ENCODE data around the gene UCKL1. TPM values are rescaled to one million over a fixed set of nuclear protein-coding genes. Genes with fewer than 3 reads are reported as not detected.

The UCKL1 gene
- total and polyA plus RNA-seq, 7 experiments from 2014 or later = 20.5 to 49.0 (median 44.8) TPM

DNA sequence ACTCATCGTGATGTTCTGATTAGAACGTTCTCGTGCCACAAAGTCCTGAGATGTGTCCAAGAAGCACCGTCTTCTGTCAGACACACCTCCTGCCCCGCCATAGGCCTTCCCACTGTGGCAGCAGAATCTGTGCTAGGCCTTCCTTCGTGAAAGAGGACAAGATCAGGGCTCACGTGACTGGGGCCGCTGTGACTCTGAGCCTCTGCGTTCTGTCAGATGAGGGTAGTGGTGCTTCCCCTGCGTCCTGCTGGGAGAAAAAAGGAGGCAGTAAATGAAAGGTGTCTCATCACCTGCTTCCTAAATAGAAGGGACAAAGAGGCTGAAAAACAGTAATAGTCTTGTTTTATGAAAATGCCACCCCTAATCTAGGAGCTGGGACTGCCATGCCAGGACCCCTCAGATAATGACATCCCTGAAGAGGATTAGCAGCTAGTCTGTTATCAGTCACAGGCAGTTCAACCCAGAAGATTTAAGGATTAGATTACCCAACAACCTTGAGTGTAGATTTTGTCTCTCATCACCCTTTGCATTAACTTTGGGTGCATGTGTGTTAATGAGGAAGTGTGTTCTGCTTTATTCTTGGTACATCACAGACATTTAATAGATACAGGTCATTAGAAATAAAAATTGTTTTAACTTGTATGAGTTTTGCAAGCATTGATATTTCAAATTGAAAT lies 57.2 kb downstream of the UCKL1 start:
- H3K27ac Mint-ChIP-seq = peak overlapping the region; percentile 63 to 97 (median 86)
- H3K4me3 Mint-ChIP-seq = peak overlapping the region in 9 of 10 donors; percentile 12 to 94 (median 58)
- peaks cover 0 to 5% (median 0%) of the 10 kb centered on the region in 3 experiments for H3K36me3 ChIP-seq (ENCODE audit: control insufficient read depth in 2 of 3, insufficient read depth in 3 of 3, low read length in 3 of 3)
- POLR2A ChIA-PET = interaction anchor here (0.8 to 1.3 kb wide), 2 partner anchors 378 to 683 kb away, joined by 3 to 4 read pairs; partner anchors contain the start of genes PPDPF and YTHDF1
- intact Hi-C loops (cut with micrococcal nuclease) = loop anchor here in 1 of 2 donors (10.0 kb wide), 1 partner anchor 166 kb away; the partner anchor contains the start of gene TCEA2
- H3K9me3 Mint-ChIP-seq = no peaks in the 10 kb centered on the region
- no peaks in the 10 kb centered on the region for H3K27me3 ChIP-seq (ENCODE audit: control insufficient read depth in 2 of 2, insufficient read depth in 2 of 2, low read length in 2 of 2)
- H3K4me1 Mint-ChIP-seq = peaks cover 53 to 84% (median 68%) of the 10 kb centered on the region in 7 donors
- peak overlapping the region; percentile 60 for H3K27ac ChIP-seq (ENCODE audit: low read depth, low read length)
- peaks cover 0 to 2% (median 0%) of the 10 kb centered on the region in 5 donors for H3K27me3 Mint-ChIP-seq
- ATAC-seq (no peak), DNase-seq (peak in 3 of 9 donors; percentile 22 to 41 (median 28))
- H3K9me3 ChIP-seq (ENCODE audit: control insufficient read depth in 2 of 3, low read length in 3 of 3) = no peaks in the 10 kb centered on the region
- peaks cover 34 to 51% of the 10 kb centered on the region in 2 donors for H3K4me1 ChIP-seq (ENCODE audit: control insufficient read depth in 2 of 2, insufficient read depth in 2 of 2, low read length in 2 of 2)
- H3K36me3 Mint-ChIP-seq = peaks cover 0 to 21% (median 4%) of the 10 kb centered on the region in 5 donors
- CTCF ChIA-PET = no interaction called here
- no peak overlapping the region for H3K4me3 ChIP-seq (ENCODE audit: low read length)

DNA sequence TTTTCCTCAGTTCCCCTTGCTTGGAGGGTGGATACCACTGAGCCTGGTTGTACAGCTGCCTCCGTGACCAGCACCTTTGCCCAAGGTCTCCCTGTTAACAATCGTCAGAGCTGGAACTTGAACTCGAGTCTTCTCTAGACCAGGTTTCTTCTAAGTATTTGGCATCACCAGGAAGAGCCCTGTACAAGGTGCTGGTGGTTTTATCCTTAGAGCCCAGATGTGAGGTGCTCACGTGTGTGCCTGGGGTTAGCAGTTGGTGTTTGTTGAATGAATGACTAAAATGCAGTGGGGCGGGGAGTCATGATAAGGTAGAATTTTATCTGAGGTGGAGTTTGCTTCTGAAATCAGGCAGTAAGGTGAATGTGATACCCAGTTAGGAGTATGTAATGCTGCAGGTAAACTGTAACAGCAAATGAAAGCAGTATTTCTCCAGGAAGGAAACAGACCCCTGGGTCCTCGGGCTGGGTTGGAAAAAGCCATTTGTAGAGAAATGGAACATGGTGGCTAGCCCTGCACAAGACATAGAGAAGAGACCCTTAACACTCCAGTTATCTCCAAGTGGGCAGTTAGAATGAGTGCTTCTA lies 58.1 kb downstream of the UCKL1 start:
- POLR2A ChIA-PET = interaction anchor here (0.8 to 3.4 kb wide), 3 partner anchors 8 to 682 kb away, joined by 3 to 14 read pairs (median 3); partner anchors contain the start of gene YTHDF1
- H3K4me1 Mint-ChIP-seq = peaks cover 49 to 77% (median 67%) of the 10 kb centered on the region in 7 donors
- Histone ChIP-seq H3K4me1 (ENCODE audit: control insufficient read depth in 2 of 2, insufficient read depth in 2 of 2, low read length in 2 of 2) (peaks cover 25 to 41% of the 10 kb centered on the region in 2 donors), H3K27ac (ENCODE audit: low read depth, low read length) (peak overlapping the region; percentile 60), H3K9me3 (ENCODE audit: control insufficient read depth in 2 of 3, low read length in 3 of 3) (no peaks in the 10 kb centered on the region), H3K36me3 (ENCODE audit: control insufficient read depth in 2 of 3, insufficient read depth in 3 of 3, low read length in 3 of 3) (peaks cover 0 to 5% (median 0%) of the 10 kb centered on the region in 3 experiments), H3K27me3 (ENCODE audit: control insufficient read depth in 2 of 2, insufficient read depth in 2 of 2, low read length in 2 of 2) (no peaks in the 10 kb centered on the region), H3K4me3 (ENCODE audit: low read length) (no peak overlapping the region)
- no peaks in the 10 kb centered on the region for H3K9me3 Mint-ChIP-seq
- intact Hi-C loops (cut with micrococcal nuclease) = loop anchor here in 1 of 2 donors (10.0 kb wide), 1 partner anchor 167 kb away; the partner anchor contains the start of gene TCEA2
- peaks cover 0 to 2% (median 0%) of the 10 kb centered on the region in 5 donors for H3K27me3 Mint-ChIP-seq
- H3K36me3 Mint-ChIP-seq = peaks cover 0 to 20% (median 4%) of the 10 kb centered on the region in 5 donors
- CTCF ChIA-PET = interaction anchor here (1.2 kb wide), 2 partner anchors 76 to 186 kb away, joined by 3 read pairs; no protein-coding TSS in a partner anchor
- DNase-seq (no peak), ATAC-seq (no peak)
- H3K27ac Mint-ChIP-seq = peak overlapping the region; percentile 16 to 97 (median 75)
- peak overlapping the region; percentile 24 to 99 (median 62) for H3K4me3 Mint-ChIP-seq

DNA sequence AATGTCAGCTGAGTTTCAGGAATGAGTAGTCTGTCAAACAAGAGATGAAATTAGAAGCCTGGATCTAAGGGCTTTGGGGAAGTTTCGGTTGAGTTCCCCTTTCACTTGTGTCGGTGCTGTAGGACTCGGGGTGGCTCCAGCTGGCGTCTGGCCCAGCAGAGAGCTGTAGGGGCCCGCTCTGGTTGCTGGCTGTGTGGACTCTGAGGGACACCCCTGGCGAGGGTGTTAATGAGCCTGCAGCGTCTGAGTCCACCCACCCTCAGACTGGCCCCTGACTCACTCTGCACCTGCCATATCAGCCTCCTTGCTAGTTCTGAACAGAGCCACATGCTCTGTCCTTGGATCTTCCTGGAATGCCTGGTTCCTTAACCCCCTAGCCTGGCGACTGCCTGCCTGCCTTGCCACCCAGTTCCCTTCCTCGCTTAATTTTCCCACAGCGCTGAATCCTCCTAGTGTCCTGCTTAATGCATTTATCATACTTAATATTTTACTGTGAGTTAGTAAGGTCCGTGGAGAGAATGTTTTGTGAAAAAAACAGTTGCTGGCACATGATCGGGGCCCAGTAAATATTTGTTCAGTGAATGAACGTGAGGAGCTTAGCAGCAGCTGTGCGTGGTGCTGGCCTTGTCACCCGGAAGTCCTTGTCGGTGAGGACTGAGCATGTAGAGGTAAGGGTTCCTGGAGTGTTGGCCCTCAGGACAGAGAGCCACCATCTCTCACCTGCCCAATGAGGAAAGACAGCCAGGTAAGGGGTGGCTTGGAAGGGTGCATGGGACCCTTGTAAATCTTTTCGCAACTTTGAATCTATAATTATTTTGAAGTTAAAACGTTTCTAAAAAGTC lies 59.7 kb downstream of the UCKL1 start:
- DNase-seq (peak in 2 of 9 donors; percentile 48), ATAC-seq (peak; percentile 26)
- H3K4me3 ChIP-seq (ENCODE audit: low read length) = peak overlapping the region; percentile 54
- H3K36me3 ChIP-seq (ENCODE audit: control insufficient read depth in 2 of 3, insufficient read depth in 3 of 3, low read length in 3 of 3) = peaks cover 0 to 6% (median 0%) of the 10 kb centered on the region in 3 experiments
- ChIA-PET CTCF (interaction anchor here (0.6 to 2.1 kb wide), 6 partner anchors 11 to 161 kb away, joined by 3 to 8 read pairs (median 3); no protein-coding TSS in a partner anchor), POLR2A (interaction anchor here (0.6 to 3.4 kb wide), 17 partner anchors 8 to 375 kb away, joined by 3 to 14 read pairs (median 3); partner anchors contain the start of genes LIME1, PRPF6 and TPD52L2)
- peak overlapping the region; percentile 94 for H3K27ac ChIP-seq (ENCODE audit: low read depth, low read length)
- Mint-ChIP-seq H3K4me3 (peak overlapping the region; percentile 86 to 99 (median 96)), H3K27ac (peak overlapping the region; percentile 94 to 98 (median 97)), H3K36me3 (peaks cover 0 to 16% (median 4%) of the 10 kb centered on the region in 5 donors), H3K9me3 (no peaks in the 10 kb centered on the region), H3K27me3 (peaks cover 0 to 2% (median 0%) of the 10 kb centered on the region in 5 donors), H3K4me1 (peaks cover 41 to 65% (median 57%) of the 10 kb centered on the region in 7 donors)
- H3K27me3 ChIP-seq (ENCODE audit: control insufficient read depth in 2 of 2, insufficient read depth in 2 of 2, low read length in 2 of 2) = no peaks in the 10 kb centered on the region
- intact Hi-C loops (cut with micrococcal nuclease) = loop anchor here in 1 of 2 donors (10.0 kb wide), 1 partner anchor 168 kb away; the partner anchor contains the start of gene TCEA2
- H3K9me3 ChIP-seq (ENCODE audit: control insufficient read depth in 2 of 3, low read length in 3 of 3) = no peaks in the 10 kb centered on the region
- peaks cover 21 to 28% of the 10 kb centered on the region in 2 donors for H3K4me1 ChIP-seq (ENCODE audit: control insufficient read depth in 2 of 2, insufficient read depth in 2 of 2, low read length in 2 of 2)

DNA sequence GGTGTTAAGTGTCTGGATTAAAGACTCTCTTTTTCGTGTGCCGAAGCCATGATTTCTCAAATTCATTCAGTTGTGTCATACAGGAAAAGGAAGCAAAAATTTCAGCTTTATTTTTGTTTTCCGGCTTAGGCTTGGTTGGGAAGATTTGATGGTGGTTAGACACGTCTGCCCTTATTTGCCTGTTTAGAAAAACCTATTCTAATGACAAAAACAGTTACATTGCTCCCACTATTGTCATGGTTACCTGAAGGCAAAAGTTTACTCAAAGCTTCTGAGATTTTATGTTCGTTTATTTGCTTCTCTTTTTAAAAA lies 60.3 kb downstream of the UCKL1 start:
- H3K4me1 ChIP-seq (ENCODE audit: control insufficient read depth in 2 of 2, insufficient read depth in 2 of 2, low read length in 2 of 2) = peaks cover 21 to 22% of the 10 kb centered on the region in 2 donors
- H3K27ac Mint-ChIP-seq = peak overlapping the region; percentile 94 to 98 (median 97)
- DNase-seq (peak in 6 of 9 donors; percentile 24 to 46 (median 41)), ATAC-seq (peak; percentile 6)
- CTCF ChIA-PET = interaction anchor here (1.0 to 2.1 kb wide), 4 partner anchors 12 to 161 kb away, joined by 3 to 8 read pairs (median 3); no protein-coding TSS in a partner anchor
- peak overlapping the region; percentile 94 for H3K27ac ChIP-seq (ENCODE audit: low read depth, low read length)
- POLR2A ChIA-PET = interaction anchor here (0.6 to 3.4 kb wide), 15 partner anchors 9 to 375 kb away, joined by 3 to 14 read pairs (median 3); partner anchors contain the start of genes LIME1, PRPF6 and TPD52L2
- peaks cover 0 to 12% (median 1%) of the 10 kb centered on the region in 3 experiments for H3K36me3 ChIP-seq (ENCODE audit: control insufficient read depth in 2 of 3, insufficient read depth in 3 of 3, low read length in 3 of 3)
- no peaks in the 10 kb centered on the region for H3K9me3 ChIP-seq (ENCODE audit: control insufficient read depth in 2 of 3, low read length in 3 of 3)
- H3K4me1 Mint-ChIP-seq = peaks cover 36 to 59% (median 51%) of the 10 kb centered on the region in 7 donors
- H3K9me3 Mint-ChIP-seq = no peaks in the 10 kb centered on the region
- no peaks in the 10 kb centered on the region for H3K27me3 ChIP-seq (ENCODE audit: control insufficient read depth in 2 of 2, insufficient read depth in 2 of 2, low read length in 2 of 2)
- H3K27me3 Mint-ChIP-seq = peaks cover 0 to 2% (median 0%) of the 10 kb centered on the region in 5 donors
- intact Hi-C loops (cut with micrococcal nuclease) = loop anchor here (1.0 to 10.0 kb wide), 5 partner anchors 13 to 343 kb away; partner anchors contain the start of genes TCEA2 (in 2 of the 2) and ARFRP1 (in 1 of the 2)
- H3K36me3 Mint-ChIP-seq = peaks cover 0 to 19% (median 4%) of the 10 kb centered on the region in 5 donors
- peak overlapping the region; percentile 54 for H3K4me3 ChIP-seq (ENCODE audit: low read length)
- H3K4me3 Mint-ChIP-seq = peak overlapping the region; percentile 86 to 99 (median 96)

DNA sequence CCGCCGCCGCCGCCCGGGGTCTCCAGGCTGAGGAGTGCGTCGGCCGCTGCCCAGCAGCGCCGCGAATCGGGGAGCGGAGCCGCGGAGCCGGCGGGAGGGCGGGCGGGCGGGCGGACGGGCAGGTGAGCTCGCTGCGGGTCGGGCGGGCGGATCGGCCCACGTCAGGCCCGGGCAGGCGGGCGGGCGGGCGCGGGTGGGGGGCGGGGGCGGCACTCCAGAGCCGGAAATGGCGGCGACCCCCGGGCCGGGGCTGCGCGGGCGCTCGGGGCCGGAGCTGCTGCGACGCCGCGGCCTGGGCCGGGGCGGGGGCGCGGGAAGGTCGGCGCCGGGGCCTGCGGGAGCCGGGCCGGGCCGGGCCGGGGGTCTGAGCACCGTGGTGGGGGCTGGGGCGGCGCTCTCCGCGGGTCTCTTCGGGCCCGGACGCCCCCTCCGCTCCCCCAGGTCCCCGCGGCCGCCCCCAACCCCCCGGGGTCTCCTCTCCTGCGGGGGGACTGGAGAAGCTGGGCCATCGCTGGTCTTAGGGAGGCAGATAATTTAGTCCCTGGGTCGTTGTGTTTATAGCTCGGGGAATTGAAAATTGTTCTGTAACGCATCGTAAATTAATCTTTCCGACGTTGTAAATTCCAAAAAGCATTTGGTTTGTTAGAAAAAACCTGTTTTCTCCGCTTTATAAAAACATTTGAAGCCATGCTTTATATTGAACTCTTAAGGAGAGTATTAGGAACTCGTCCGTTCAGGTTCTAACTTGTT lies 60.8 kb downstream of the UCKL1 start:
- Histone ChIP-seq H3K27ac (ENCODE audit: low read depth, low read length) (peak overlapping the region; percentile 94), H3K36me3 (ENCODE audit: control insufficient read depth in 2 of 3, insufficient read depth in 3 of 3, low read length in 3 of 3) (peaks cover 0 to 17% (median 4%) of the 10 kb centered on the region in 3 experiments), H3K9me3 (ENCODE audit: control insufficient read depth in 2 of 3, low read length in 3 of 3) (no peaks in the 10 kb centered on the region), H3K4me3 (ENCODE audit: low read length) (peak overlapping the region; percentile 54), H3K27me3 (ENCODE audit: control insufficient read depth in 2 of 2, insufficient read depth in 2 of 2, low read length in 2 of 2) (no peaks in the 10 kb centered on the region), H3K4me1 (ENCODE audit: control insufficient read depth in 2 of 2, insufficient read depth in 2 of 2, low read length in 2 of 2) (peaks cover 21% of the 10 kb centered on the region in 2 donors)
- DNase-seq (no peak), ATAC-seq (no peak)
- Mint-ChIP-seq H3K36me3 (peaks cover 0 to 19% (median 4%) of the 10 kb centered on the region in 5 donors), H3K27ac (peak overlapping the region; percentile 94 to 98 (median 97)), H3K27me3 (peaks cover 0 to 2% (median 0%) of the 10 kb centered on the region in 5 donors), H3K4me3 (peak overlapping the region; percentile 86 to 99 (median 96)), H3K9me3 (no peaks in the 10 kb centered on the region), H3K4me1 (peaks cover 34 to 54% (median 46%) of the 10 kb centered on the region in 7 donors)
- intact Hi-C loops (cut with micrococcal nuclease) = loop anchor here (1.0 to 10.0 kb wide), 5 partner anchors 13 to 342 kb away; partner anchors contain the start of genes TCEA2 (in 2 of the 2) and ARFRP1 (in 1 of the 2)
- ChIA-PET CTCF (interaction anchor here (1.0 to 2.1 kb wide), 4 partner anchors 13 to 162 kb away, joined by 3 to 8 read pairs (median 3); no protein-coding TSS in a partner anchor), POLR2A (interaction anchor here (0.7 to 3.4 kb wide), 15 partner anchors 9 to 374 kb away, joined by 3 to 14 read pairs (median 4); partner anchors contain the start of genes LIME1, PRPF6 and TPD52L2)
